Endothelial cell of umbilical vein (primary cell): ENCODE results near the gene DVL3. TPM values are rescaled to one million over a fixed set of nuclear protein-coding genes. Genes with fewer than 3 reads are reported as not detected.

Experiments used
- BruUV-seq: library from RNA; stranded (reverse); fragments of 400-500 nt; replicated peaks from 2 replicates; lab custom pipeline; 2021; lab: Mats Ljungman, UMichigan
- CTCF ChIA-PET: fragments of 300-600, 350-600 bp; sonication (Branson Sonifier 250); formaldehyde crosslinking; loops from one replicate; lab custom pipeline; 2021; ENCODE audit warnings: antibody characterized with exemption, inconsistent platforms; lab: Charles Lee
- POLR2A ChIA-PET: fragments of 300-600, 350-600 bp; sonication (Branson Sonifier 250); formaldehyde crosslinking; loops from one replicate; lab custom pipeline; 2021; ENCODE audit warnings: antibody characterized with exemption, inconsistent platforms; lab: Charles Lee
- DNase-seq: peaks from one replicate; pipeline ENCODE4 v3.0.0-alpha.2; 2011; ENCODE audit warnings: low read depth, low spot score
- FAIRE-seq: peaks from 2 replicates; lab custom pipeline; 2011; peaks lifted over from hg19 to GRCh38; lab: Jason Lieb, UNC
- H2AFZ ChIP-seq: 2 replicates; pipeline ENCODE4 v1.6.0; 2012; ENCODE audit warnings: low read depth, low read length, control low read depth, inconsistent platforms
- H3K27ac ChIP-seq: 2 replicates; pipeline ENCODE4 v1.5.1; 2011; ENCODE audit warnings: low read depth, mild to moderate bottlenecking, control low read depth, low read length, moderate library complexity; ENCODE audit not compliant: insufficient read depth
- H3K27me3 ChIP-seq, 2 experiments: 2 replicates each; pipeline versions ENCODE4 v1.6.0 to v1.6.1; 2011; ENCODE audit warnings: low read length in 2 of 2, mixed read lengths in 1 of 2; ENCODE audit not compliant: control insufficient read depth in 2 of 2, insufficient read depth in 2 of 2
- H3K36me3 ChIP-seq, 2 experiments: 2 replicates in 1 of 2; 3 replicates in 1 of 2; pipeline ENCODE4 v1.5.1; 2011; ENCODE audit warnings: low read length in 2 of 2, mild to moderate bottlenecking in 1 of 2, moderate library complexity in 1 of 2; ENCODE audit not compliant: control insufficient read depth in 2 of 2, insufficient read depth in 2 of 2; ENCODE audit errors: extremely low read depth in 1 of 2
- H3K4me1 ChIP-seq: 3 replicates; pipeline ENCODE4 v1.5.1; 2011; ENCODE audit warnings: mild to moderate bottlenecking, low read length; ENCODE audit not compliant: control insufficient read depth, insufficient read depth; ENCODE audit errors: extremely low read depth
- H3K4me2 ChIP-seq: 2 replicates; pipeline ENCODE4 v1.6.1; 2011; ENCODE audit warnings: low read length, control low read depth, mixed read lengths; ENCODE audit not compliant: insufficient read depth
- H3K4me3 ChIP-seq, 3 experiments: fragments of 200-600 bp in 1 of 3; sonication (generic), shearing (Covaris generic) in 1 of 3; replicated peaks in 1 of 3; 2 replicates each; pipeline ENCODE4 v1.5.1; 2011 to 2016; ENCODE audit warnings: control low read depth in 3 of 3, low read length in 3 of 3, mild to moderate bottlenecking in 2 of 3, inconsistent platforms in 1 of 3, low read depth in 1 of 3, moderate library complexity in 1 of 3; ENCODE audit not compliant: insufficient read depth in 1 of 3
- H3K79me2 ChIP-seq: 2 replicates; pipeline ENCODE4 v1.6.0; 2012; ENCODE audit warnings: low read length, inconsistent platforms; ENCODE audit not compliant: control insufficient read depth, insufficient read depth
- H3K9ac ChIP-seq: replicated peaks from 2 replicates; pipeline ENCODE3; 2011; ENCODE audit warnings: low read length, control low read depth; ENCODE audit not compliant: insufficient read depth; ENCODE audit errors: extremely low read depth
- H3K9me1 ChIP-seq: replicated peaks from 3 replicates; pipeline ENCODE4 v1.6.0; 2011; ENCODE audit warnings: mild to moderate bottlenecking, low read length; ENCODE audit not compliant: control insufficient read depth, insufficient read depth; ENCODE audit errors: extremely low read depth
- H3K9me3 ChIP-seq: replicated peaks from 2 replicates; pipeline ENCODE4 v1.5.1; 2012; ENCODE audit warnings: low read length, inconsistent platforms; ENCODE audit not compliant: control insufficient read depth, insufficient read depth
- H4K20me1 ChIP-seq: replicated peaks from 2 replicates; pipeline ENCODE3; 2011; ENCODE audit warnings: mild to moderate bottlenecking, low read length; ENCODE audit not compliant: control insufficient read depth, insufficient read depth; ENCODE audit errors: extremely low read depth
- CTCF ChIP-seq, 2 donors: IDR thresholded peaks; 1 replicate in 1 of 2; 2 replicates in 1 of 2; pipeline ENCODE4 v1.5.1; 2011; ENCODE audit warnings: low read length in 2 of 2, mild to moderate bottlenecking in 2 of 2, moderate library complexity in 2 of 2, control low read depth in 1 of 2, inconsistent platforms in 1 of 2, low read depth in 1 of 2; ENCODE audit not compliant: insufficient read depth in 1 of 2; ENCODE audit errors: extremely low read depth in 1 of 2
- EZH2 ChIP-seq: IDR thresholded peaks from 2 replicates; pipeline ENCODE4 v1.6.1; 2012; ENCODE audit warnings: borderline replicate concordance, low read depth, mild to moderate bottlenecking, moderate library complexity, low read length, inconsistent platforms; ENCODE audit not compliant: severe bottlenecking
- FOS ChIP-seq: IDR thresholded peaks from 2 replicates; pipeline ENCODE4 v1.6.1; 2011; ENCODE audit warnings: mild to moderate bottlenecking, low read length, moderate library complexity, borderline replicate concordance; ENCODE audit not compliant: insufficient read depth
- GATA2 ChIP-seq: IDR thresholded peaks from 2 replicates; pipeline ENCODE4 v1.7.0; 2011; ENCODE audit warnings: low read depth, mild to moderate bottlenecking, moderate library complexity, mixed read lengths, low read length; ENCODE audit not compliant: insufficient read length, insufficient read depth
- JUN ChIP-seq: IDR thresholded peaks from 2 replicates; pipeline ENCODE4 v1.6.1; 2011; ENCODE audit warnings: borderline replicate concordance, low read depth; ENCODE audit not compliant: insufficient read length, insufficient read depth
- MAX ChIP-seq: IDR thresholded peaks from 2 replicates; pipeline ENCODE4 v1.6.1; 2011; ENCODE audit not compliant: insufficient read depth, insufficient read length
- MYC ChIP-seq: IDR thresholded peaks from one replicate; pipeline ENCODE4 v1.6.1; 2011; ENCODE audit warnings: mild to moderate bottlenecking, low read depth, low read length
- POLR2A ChIP-seq: IDR thresholded peaks from 2 replicates; pipeline ENCODE4 v1.6.1; 2012; ENCODE audit warnings: low read depth, mild to moderate bottlenecking, control low read depth, low read length
- POLR2AphosphoS5 ChIP-seq: IDR thresholded peaks from 2 replicates; pipeline ENCODE4 v1.6.1; 2012; ENCODE audit warnings: low read depth, mild to moderate bottlenecking, control low read depth, low read length, moderate library complexity; ENCODE audit not compliant: insufficient read depth
- dilution Hi-C: fragments of 300-500 bp; cut with MboI; formaldehyde crosslinking; loops from one replicate; pipeline ENCODE4 v1.15.0; 2019; ENCODE audit warnings: low sequenced_read_pairs; ENCODE audit not compliant: extremely low pct_ligation_motif_present
- intact Hi-C: fragments of 100-400 bp; cut with micrococcal nuclease; formaldehyde crosslinking; loops from one replicate; pipeline ENCODE4 v1.10.0; 2022
- polyA plus RNA-seq, 4 experiments: library from polyadenylated mRNA; depleted of rRNA in 3 of 4; stranded (reverse) in 3 of 4; unstranded in 1 of 4; fragments of >200 nt; gene quantifications; 2 replicates each; pipeline versions ENCODE4 v1.2.1 to v1.2.3, GENCODE V29; 2011 to 2012; ENCODE audit warnings: missing spikeins in 1 of 4
- total RNA-seq: library from RNA; stranded (reverse); gene quantifications from 2 replicates; pipeline ENCODE4 v1.2.3, GENCODE V29; 2021

The DVL3 gene
- total and polyA plus RNA-seq, 2 donors (not counting 3 experiments of a cell fraction or from before 2014, with no cell fraction given) = 43.8 to 59.0 TPM

- Histone ChIP-seq H3K27ac (no peak overlapping the region), H3K4me2 (no peak overlapping the region), H3K9me3 (no peaks in the 10 kb centered on the region), H3K79me2 (no peaks in the 10 kb centered on the region), H3K9ac (no peak overlapping the region), H3K36me3 (no peaks in the 10 kb centered on the region), H3K27me3 (peaks cover 0 to 2% of the 10 kb centered on the region in 2 experiments), H2AFZ (no peak overlapping the region), H3K4me3 (no peak overlapping the region), H3K4me1 (peaks cover 8% of the 10 kb centered on the region), H4K20me1 (no peaks in the 10 kb centered on the region), H3K9me1 (no peaks in the 10 kb centered on the region)
- no TSS peak for BruUV-seq
- TF ChIP-seq JUN (no peak), FOS (no peak), GATA2 (no peak), EZH2 (no peak), MYC (no peak), POLR2AphosphoS5 (no peak), MAX (no peak), POLR2A (no peak), CTCF (IDR thresholded peaks at IDR 0.05; ENCODE audit: extremely low read depth in 1 of 2, insufficient read depth in 1 of 2, low read depth in 1 of 2, low read length in 2 of 2) (no peak)
- no peak for FAIRE-seq
- dilution Hi-C loops (no loop called here), intact Hi-C loops (no loop called here)
- ChIA-PET CTCF (interaction anchor here (1.6 to 7.6 kb wide), 2 partner anchors 8 kb away, joined by 5 to 65 read pairs; no protein-coding TSS in a partner anchor), POLR2A (no interaction called here)
- DNase-seq = no peak
Observed at GRCh38 chr3:184218814-184219213, 63.6 kb downstream of the DVL3 start.
